HEK293 (cell line): ENCODE measurements around the gene OR14J1.

Experiments used
- CTCF ChIA-PET: fragments of 350-600 bp; formaldehyde crosslinking; extraction: SDS; loops from one replicate; lab custom pipeline; 2021; ENCODE audit warnings: antibody characterized with exemption; lab: Yijun Ruan, JAX
- POLR2A ChIA-PET: fragments of 300-600 bp; formaldehyde crosslinking; extraction: SDS; loops from one replicate; lab custom pipeline; 2020; ENCODE audit warnings: antibody characterized with exemption, inconsistent platforms; lab: Yijun Ruan, JAX
- H3K27ac ChIP-seq: fragments of 200-500 bp; sonication (Bioruptor generic); 2 replicates; pipeline ENCODE4 v1.5.1; 2014; ENCODE audit warnings: low read depth, low read length, control low read depth, inconsistent platforms; ENCODE audit errors: extremely low read depth
- H3K36me3 ChIP-seq, 2 experiments: fragments of 200-500 bp in 1 of 2; sonication (Bioruptor generic) in 1 of 2; 1 replicate in 1 of 2; 2 replicates in 1 of 2; pipeline ENCODE4 v1.5.1; 2014 to 2017; ENCODE audit warnings: inconsistent platforms in 2 of 2, low read length in 2 of 2; ENCODE audit not compliant: control insufficient read depth in 2 of 2, insufficient read depth in 1 of 2
- H3K4me1 ChIP-seq: fragments of 200-500 bp; sonication (Bioruptor generic); 2 replicates; pipeline ENCODE4 v1.5.1; 2014; ENCODE audit warnings: mild to moderate bottlenecking, low read length, inconsistent platforms; ENCODE audit not compliant: control insufficient read depth, insufficient read depth
- H3K4me3 ChIP-seq: 2 replicates; pipeline ENCODE4 v1.5.1; 2011; ENCODE audit warnings: low read depth, mild to moderate bottlenecking, control low read depth, low read length, moderate library complexity
- H3K9me3 ChIP-seq: fragments of 200-500 bp; sonication (Bioruptor generic); 2 replicates; pipeline ENCODE4 v1.5.1; 2014; ENCODE audit warnings: low read depth, low read length, inconsistent platforms; ENCODE audit not compliant: control insufficient read depth, insufficient read depth
- KLF16 ChIP-seq: fragments of 450-650 bp; formaldehyde crosslinking; IDR thresholded peaks from 2 replicates; pipeline ENCODE4 v1.5.1; 2017; ENCODE audit warnings: missing biosample characterization, missing genetic modification characterization
- PRDM1 ChIP-seq: fragments of 450-650 bp; formaldehyde crosslinking; IDR thresholded peaks from 2 replicates; pipeline ENCODE4; 2016; ENCODE audit warnings: missing biosample characterization, missing genetic modification characterization
- SP7 ChIP-seq: fragments of 450-650 bp; formaldehyde crosslinking; IDR thresholded peaks from 2 replicates; pipeline ENCODE4 v1.5.1; 2016; ENCODE audit warnings: missing biosample characterization, missing genetic modification characterization
- YY1 ChIP-seq: fragments of 450-650 bp; formaldehyde crosslinking; IDR thresholded peaks from 2 replicates; pipeline ENCODE4 v1.5.1; 2018; ENCODE audit warnings: missing biosample characterization, missing genetic modification characterization
- ZBTB7A ChIP-seq: fragments of 450-650 bp; formaldehyde crosslinking; IDR thresholded peaks from 2 replicates; pipeline ENCODE4 v1.5.1; 2016; ENCODE audit warnings: low read depth, missing biosample characterization, missing genetic modification characterization
- ZEB2 ChIP-seq: fragments of 450-650 bp; formaldehyde crosslinking; IDR thresholded peaks from 2 replicates; pipeline ENCODE4 v1.5.1; 2016; ENCODE audit warnings: missing biosample characterization, missing genetic modification characterization
- ZNF292 ChIP-seq: fragments of 450-650 bp; formaldehyde crosslinking; IDR thresholded peaks from 2 replicates; pipeline ENCODE4 v1.5.1; 2016; ENCODE audit warnings: low read depth, missing biosample characterization, missing genetic modification characterization, borderline replicate concordance
- ZNF311 ChIP-seq: fragments of 450-650 bp; formaldehyde crosslinking; IDR thresholded peaks from 2 replicates; pipeline ENCODE4 v1.5.1; 2017; ENCODE audit warnings: missing biosample characterization, missing genetic modification characterization, borderline replicate concordance
- ZNF354C ChIP-seq: fragments of 450-650 bp; formaldehyde crosslinking; IDR thresholded peaks from 2 replicates; pipeline ENCODE4 v1.5.1; 2016; ENCODE audit warnings: missing biosample characterization, missing genetic modification characterization, low read depth, borderline replicate concordance
- ZNF473 ChIP-seq: fragments of 450-650 bp; formaldehyde crosslinking; IDR thresholded peaks from 2 replicates; pipeline ENCODE4 v1.5.1; 2017; ENCODE audit warnings: missing biosample characterization, missing genetic modification characterization
- ZNF610 ChIP-seq: fragments of 450-650 bp; formaldehyde crosslinking; IDR thresholded peaks from 2 replicates; pipeline ENCODE4 v1.5.1; 2016; ENCODE audit warnings: missing biosample characterization, missing genetic modification characterization, borderline replicate concordance
- ZNF624 ChIP-seq: fragments of 450-650 bp; formaldehyde crosslinking; IDR thresholded peaks from 2 replicates; pipeline ENCODE4 v1.5.1; 2017; ENCODE audit warnings: missing biosample characterization, missing genetic modification characterization
- ZNF707 ChIP-seq: fragments of 450-650 bp; formaldehyde crosslinking; IDR thresholded peaks from 2 replicates; pipeline ENCODE4 v1.5.1; 2016; ENCODE audit warnings: missing biosample characterization, missing genetic modification characterization
- ZNF785 ChIP-seq: fragments of 450-650 bp; formaldehyde crosslinking; IDR thresholded peaks from 2 replicates; pipeline ENCODE4 v1.5.1; 2016; ENCODE audit warnings: missing biosample characterization, missing genetic modification characterization
- TF ChIP-seq, protein P1 (sequence below): fragments of 450-650 bp; formaldehyde crosslinking; IDR thresholded peaks from 2 replicates; pipeline ENCODE4 v1.5.1; 2016; ENCODE audit warnings: missing biosample characterization, missing genetic modification characterization
- TF ChIP-seq, protein P2 (sequence below): fragments of 450-650 bp; formaldehyde crosslinking; IDR thresholded peaks from 2 replicates; pipeline ENCODE4 v1.5.1; 2016; ENCODE audit warnings: missing biosample characterization, missing genetic modification characterization
- TF ChIP-seq, protein P3 (sequence below): fragments of 450-650 bp; formaldehyde crosslinking; IDR thresholded peaks from 2 replicates; pipeline ENCODE4 v1.5.1; 2017; ENCODE audit warnings: missing biosample characterization, missing genetic modification characterization
- TF ChIP-seq, protein P4 (sequence below): fragments of 450-650 bp; formaldehyde crosslinking; IDR thresholded peaks from 2 replicates; pipeline ENCODE4 v1.5.1; 2016; ENCODE audit warnings: missing biosample characterization, missing genetic modification characterization
- TF ChIP-seq, protein P5 (sequence below): fragments of 450-650 bp; formaldehyde crosslinking; IDR thresholded peaks from 2 replicates; pipeline ENCODE4 v1.5.1; 2017; ENCODE audit warnings: missing biosample characterization, missing genetic modification characterization

Gene OR14J1, protein sequence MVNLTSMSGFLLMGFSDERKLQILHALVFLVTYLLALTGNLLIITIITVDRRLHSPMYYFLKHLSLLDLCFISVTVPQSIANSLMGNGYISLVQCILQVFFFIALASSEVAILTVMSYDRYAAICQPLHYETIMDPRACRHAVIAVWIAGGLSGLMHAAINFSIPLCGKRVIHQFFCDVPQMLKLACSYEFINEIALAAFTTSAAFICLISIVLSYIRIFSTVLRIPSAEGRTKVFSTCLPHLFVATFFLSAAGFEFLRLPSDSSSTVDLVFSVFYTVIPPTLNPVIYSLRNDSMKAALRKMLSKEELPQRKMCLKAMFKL

DNA sequence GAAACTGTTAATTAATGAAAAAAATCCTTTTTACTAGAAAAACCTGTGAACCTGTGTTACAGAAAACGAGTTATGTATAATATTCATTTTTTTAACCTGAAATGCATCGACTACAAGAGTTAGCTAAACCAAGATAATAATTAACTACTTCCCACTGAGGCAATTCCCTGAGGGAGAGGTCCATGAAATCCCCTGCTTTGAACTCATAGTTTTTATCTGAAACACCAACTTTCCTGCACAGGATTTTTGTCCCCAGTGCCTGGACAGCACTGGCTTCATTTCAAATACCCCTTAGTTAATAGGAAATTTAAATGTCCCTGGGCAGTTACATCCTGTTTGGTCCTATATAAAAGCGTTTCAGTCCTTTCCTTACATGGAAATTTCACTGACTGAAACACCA, at the start of gene OR14J1:
Gene OR14J1 (plus strand): TSS at position 386 of the 400 bp plus-strand sequence. CDS start 4,989 bp downstream, outside the sequence.
- no peaks in the 10 kb centered on the region for H3K4me1 ChIP-seq
- ChIA-PET CTCF (no interaction called here), POLR2A (no interaction called here)
- H3K4me3 ChIP-seq: no peak within 1 kb of the TSS
- TF ChIP-seq ZNF610 (tag by site-specific recombination) (no peak), KLF16 (no peak), ZNF354C (tag by site-specific recombination) (no peak), SP7 (tag by site-specific recombination) (no peak), ZEB2 (tag by site-specific recombination) (no peak), ZNF473 (tag by site-specific recombination) (no peak), ZNF292 (tag by site-specific recombination) (no peak), ZNF785 (no peak), ZBTB7A (tag by site-specific recombination) (no peak), ZNF707 (tag by site-specific recombination) (no peak), PRDM1 (tag by site-specific recombination) (no peak), ZNF311 (no peak), ZNF624 (tag by site-specific recombination) (no peak), YY1 (tag by site-specific recombination) (no peak)
- TF ChIP-seq, protein P1, sequence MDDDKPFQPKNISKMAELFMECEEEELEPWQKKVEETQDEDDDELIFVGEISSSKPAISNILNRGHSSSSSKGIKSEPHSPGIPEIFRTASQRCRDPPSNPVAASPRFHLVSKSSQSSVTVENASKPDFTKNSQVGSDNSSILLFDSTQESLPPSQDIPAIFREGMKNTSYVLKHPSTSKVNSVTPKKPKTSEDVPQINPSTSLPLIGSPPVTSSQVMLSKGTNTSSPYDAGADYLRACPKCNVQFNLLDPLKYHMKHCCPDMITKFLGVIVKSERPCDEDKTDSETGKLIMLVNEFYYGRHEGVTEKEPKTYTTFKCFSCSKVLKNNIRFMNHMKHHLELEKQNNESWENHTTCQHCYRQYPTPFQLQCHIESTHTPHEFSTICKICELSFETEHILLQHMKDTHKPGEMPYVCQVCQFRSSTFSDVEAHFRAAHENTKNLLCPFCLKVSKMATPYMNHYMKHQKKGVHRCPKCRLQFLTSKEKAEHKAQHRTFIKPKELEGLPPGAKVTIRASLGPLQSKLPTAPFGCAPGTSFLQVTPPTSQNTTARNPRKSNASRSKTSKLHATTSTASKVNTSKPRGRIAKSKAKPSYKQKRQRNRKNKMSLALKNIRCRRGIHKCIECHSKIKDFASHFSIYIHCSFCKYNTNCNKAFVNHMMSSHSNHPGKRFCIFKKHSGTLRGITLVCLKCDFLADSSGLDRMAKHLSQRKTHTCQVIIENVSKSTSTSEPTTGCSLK: no peak
- TF ChIP-seq, protein P2, sequence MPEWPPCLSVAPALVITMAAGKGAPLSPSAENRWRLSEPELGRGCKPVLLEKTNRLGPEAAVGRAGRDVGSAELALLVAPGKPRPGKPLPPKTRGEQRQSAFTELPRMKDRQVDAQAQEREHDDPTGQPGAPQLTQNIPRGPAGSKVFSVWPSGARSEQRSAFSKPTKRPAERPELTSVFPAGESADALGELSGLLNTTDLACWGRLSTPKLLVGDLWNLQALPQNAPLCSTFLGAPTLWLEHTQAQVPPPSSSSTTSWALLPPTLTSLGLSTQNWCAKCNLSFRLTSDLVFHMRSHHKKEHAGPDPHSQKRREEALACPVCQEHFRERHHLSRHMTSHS: no peak
- TF ChIP-seq, protein P3, sequence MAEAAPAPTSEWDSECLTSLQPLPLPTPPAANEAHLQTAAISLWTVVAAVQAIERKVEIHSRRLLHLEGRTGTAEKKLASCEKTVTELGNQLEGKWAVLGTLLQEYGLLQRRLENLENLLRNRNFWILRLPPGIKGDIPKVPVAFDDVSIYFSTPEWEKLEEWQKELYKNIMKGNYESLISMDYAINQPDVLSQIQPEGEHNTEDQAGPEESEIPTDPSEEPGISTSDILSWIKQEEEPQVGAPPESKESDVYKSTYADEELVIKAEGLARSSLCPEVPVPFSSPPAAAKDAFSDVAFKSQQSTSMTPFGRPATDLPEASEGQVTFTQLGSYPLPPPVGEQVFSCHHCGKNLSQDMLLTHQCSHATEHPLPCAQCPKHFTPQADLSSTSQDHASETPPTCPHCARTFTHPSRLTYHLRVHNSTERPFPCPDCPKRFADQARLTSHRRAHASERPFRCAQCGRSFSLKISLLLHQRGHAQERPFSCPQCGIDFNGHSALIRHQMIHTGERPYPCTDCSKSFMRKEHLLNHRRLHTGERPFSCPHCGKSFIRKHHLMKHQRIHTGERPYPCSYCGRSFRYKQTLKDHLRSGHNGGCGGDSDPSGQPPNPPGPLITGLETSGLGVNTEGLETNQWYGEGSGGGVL (tag by site-specific recombination): no peak
- TF ChIP-seq, protein P4, sequence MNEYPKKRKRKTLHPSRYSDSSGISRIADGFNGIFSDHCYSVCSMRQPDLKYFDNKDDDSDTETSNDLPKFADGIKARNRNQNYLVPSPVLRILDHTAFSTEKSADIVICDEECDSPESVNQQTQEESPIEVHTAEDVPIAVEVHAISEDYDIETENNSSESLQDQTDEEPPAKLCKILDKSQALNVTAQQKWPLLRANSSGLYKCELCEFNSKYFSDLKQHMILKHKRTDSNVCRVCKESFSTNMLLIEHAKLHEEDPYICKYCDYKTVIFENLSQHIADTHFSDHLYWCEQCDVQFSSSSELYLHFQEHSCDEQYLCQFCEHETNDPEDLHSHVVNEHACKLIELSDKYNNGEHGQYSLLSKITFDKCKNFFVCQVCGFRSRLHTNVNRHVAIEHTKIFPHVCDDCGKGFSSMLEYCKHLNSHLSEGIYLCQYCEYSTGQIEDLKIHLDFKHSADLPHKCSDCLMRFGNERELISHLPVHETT (tag by site-specific recombination): no peak
- TF ChIP-seq, protein P5, sequence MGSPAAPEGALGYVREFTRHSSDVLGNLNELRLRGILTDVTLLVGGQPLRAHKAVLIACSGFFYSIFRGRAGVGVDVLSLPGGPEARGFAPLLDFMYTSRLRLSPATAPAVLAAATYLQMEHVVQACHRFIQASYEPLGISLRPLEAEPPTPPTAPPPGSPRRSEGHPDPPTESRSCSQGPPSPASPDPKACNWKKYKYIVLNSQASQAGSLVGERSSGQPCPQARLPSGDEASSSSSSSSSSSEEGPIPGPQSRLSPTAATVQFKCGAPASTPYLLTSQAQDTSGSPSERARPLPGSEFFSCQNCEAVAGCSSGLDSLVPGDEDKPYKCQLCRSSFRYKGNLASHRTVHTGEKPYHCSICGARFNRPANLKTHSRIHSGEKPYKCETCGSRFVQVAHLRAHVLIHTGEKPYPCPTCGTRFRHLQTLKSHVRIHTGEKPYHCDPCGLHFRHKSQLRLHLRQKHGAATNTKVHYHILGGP (tag by site-specific recombination): no peak
- no peaks in the 10 kb centered on the region for H3K9me3 ChIP-seq
- H3K27ac ChIP-seq: no peak within 1 kb of the TSS
- no peaks in the 10 kb centered on the region for H3K36me3 ChIP-seq
